Embryonic facial prominence (tissue), 1 donor: Measurements from ENCODE around the gene UXS1.

ENCODE experiments used
- DNase-seq: peaks from one replicate; pipeline ENCODE4 v3.0.0-alpha.2; 2016; ENCODE audit errors: extremely low spot score

The UXS1 gene

GRCh38 chr2:106189325-106189724, 4.8 kb downstream of the UXS1 start:
- no peak for DNase-seq

DNA sequence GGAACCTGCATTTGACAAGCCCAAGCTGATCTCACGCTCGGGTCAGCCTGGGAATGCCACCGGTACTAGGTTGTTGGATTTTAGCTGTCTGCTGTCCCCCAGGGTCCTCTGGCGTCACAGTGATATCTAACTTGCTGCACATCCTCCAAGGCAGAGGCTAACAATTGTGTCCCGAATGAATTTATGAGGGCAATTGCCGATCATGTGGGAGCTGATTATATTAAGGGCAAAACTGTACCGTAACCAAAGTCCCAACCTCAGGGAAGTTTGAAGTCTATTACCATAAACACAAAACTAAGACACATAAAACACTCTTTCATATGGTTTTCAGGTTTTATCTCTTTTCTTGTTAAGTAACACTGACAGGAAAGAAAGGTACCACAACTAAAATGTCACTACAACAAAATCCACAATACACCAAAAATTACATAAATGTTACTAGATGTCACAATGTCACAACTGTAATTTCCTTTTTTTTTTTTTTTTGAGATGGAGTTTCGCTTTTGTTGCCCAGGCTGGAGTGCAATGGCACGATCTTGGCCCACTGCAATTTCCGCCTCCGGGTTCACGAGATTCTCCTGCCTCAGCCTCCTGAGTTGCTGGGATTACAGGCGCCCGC, 6.7 kb downstream of the UXS1 start:
- no peak for DNase-seq

DNA sequence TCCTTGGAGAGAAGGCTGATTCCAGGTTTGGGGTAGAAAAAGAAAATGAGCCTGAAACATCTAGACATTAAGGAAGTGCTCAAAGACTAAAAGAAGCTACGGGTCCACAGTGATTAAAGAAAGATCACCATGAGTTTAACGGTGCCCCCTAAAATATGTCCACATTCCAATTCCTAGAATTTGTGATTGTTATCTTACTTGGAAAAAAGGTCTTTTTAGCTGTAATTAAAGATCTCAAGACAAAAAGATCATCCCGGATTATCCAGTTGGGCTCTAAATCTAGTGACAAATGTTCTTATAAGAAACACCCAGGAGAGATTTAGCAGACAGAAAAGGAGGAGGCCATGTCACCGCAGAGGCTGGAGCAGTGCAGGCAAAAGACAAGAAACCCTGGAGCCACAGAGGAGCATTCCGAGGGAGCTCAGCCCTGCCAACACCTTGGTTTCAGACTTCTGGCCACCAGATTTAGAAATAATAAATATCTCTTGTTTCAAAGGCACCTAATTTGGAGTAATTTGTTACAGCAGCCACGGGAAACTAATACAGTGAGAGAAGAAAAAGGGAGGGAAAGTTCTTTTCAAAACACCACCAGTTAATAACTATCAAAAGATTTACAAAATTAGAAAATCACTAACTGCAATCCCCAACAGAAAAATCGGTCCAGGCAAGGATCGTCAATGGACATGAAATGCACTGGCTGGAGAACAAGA, 8.5 kb downstream of the UXS1 start:
- no peak for DNase-seq

DNA sequence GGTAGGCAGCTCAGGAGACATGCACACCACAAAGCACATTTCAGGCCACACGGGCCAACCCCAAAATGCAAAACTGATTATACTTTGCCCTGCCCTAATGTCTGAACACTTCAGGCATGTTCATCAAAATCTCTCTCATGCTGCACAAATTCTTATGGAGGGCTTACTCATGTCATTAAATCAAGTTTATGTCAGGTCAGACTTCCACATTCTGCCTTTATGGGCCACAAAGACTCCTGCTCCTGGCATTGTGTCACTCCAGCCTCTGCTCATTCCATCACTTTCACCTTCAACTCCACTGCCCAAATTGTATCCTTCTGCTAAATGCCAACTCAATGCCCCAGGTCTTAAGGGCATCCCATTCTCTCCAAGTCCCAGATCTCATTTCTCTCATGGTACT, 9.2 kb downstream of the UXS1 start:
- no peak for DNase-seq

- DNase-seq: no peak
Observed at GRCh38 chr2:106184394-106184793, 9.7 kb downstream of the UXS1 start.

- DNase-seq: no peak
Observed at GRCh38 chr2:106183101-106183696, 10.9 kb downstream of the UXS1 start.

DNA sequence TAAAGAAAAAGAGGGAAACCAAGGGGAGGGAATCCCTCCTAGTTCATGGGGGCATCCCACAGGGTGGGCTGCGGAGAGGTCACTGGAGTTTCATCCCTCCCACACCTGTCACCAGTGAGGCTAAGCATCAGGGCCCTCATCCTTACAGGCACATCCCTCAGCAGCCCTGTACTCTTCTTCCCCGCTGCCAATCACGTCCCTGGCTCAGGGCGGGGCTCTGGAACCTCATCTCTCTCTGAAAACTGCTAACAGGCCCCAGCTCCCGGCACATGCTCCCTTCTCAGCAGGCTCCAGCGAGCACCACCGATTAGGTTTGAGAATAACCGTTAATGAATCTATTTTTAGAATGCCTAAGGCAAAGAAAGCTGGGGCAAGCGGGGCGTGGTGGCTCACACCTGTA, 13.0 kb downstream of the UXS1 start:
- DNase-seq: no peak

DNA sequence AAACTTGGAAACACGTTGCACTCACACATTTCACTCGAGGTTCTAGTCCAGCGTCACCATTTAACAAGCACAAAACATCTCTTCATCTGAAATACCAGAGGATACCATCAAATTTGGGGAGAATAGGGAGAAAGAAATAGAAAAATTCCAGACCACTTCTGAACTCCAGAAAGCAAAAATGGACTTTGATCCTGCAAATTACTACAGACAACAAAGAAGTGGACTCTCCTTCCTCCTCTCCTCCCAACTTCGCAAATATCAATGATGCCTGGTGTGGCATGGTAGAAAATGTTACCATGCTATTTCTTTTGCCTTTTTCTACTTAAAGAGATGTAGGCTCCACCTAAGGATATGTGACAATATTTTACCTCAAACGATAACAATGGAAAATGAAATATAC, 13.5 kb downstream of the UXS1 start:
- DNase-seq: no peak

GRCh38 chr2:106178716-106179115, 15.4 kb downstream of the UXS1 start:
- no peak for DNase-seq

GRCh38 chr2:106177581-106177980, 16.5 kb downstream of the UXS1 start:
- DNase-seq: no peak

- DNase-seq: no peak
Observed at GRCh38 chr2:106176446-106177099, 17.5 kb downstream of the UXS1 start.

- no peak for DNase-seq
Observed at GRCh38 chr2:106175086-106175850, 18.8 kb downstream of the UXS1 start.

DNA sequence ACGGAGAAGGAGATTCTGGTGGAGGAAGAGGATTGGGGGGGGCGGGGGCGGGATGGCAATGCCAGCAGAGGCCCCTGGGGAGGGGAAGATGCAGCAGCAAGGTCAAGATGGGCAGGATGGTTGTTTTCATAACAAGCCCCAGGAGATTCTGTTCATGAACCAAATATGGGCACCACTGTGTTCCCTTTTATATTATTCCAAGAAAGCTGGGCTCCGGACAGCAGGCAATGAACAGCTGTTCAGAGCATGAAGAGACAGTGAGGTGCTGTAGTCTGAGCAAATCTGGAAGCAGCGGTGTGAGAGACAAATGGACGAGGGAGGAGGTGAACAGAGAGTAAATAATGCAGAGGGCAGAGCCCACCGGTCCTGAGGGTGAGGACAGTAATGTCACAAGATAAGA, 20.0 kb downstream of the UXS1 start:
- DNase-seq: no peak

DNA sequence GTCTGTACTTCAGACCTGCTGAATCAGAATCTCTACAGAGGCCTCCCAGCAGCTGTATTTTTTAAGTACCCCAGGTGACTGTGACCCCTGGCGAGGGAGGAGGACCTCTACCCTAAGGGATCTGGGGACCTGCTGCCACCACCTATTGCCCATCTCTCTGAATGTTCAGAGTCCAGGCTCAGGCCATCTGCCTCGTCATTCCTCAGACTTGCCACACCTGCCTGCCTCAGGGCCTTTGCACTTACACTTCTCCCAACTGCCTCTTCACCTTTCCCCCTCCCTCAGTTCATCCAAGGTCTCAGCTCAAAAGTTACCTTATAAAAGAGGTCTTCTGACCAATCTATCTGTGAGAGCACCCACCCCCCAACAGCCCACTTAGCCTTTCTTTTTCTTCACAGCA, 21.5 kb downstream of the UXS1 start:
- no peak for DNase-seq

- DNase-seq: no peak
Observed at GRCh38 chr2:106168657-106169056, 25.4 kb downstream of the UXS1 start.

DNA sequence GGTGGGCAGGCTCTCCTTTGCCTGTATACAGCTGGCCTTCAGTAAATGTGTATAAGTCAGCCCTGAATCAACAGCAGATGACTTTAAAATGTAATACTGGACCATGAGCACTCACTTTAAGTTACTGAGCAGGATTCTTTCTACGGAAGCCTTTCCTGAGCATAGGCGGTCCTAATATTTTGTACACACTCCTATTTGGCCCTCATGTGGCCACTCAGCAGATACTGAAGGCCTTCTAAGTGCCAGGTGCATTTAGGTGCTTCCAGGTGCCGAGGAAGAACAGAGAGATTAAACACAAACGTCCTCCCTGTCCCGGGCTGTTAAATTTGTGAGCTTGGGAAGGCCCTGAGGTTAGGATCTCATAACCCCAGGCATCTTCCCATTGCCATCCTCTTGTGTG, 27.0 kb downstream of the UXS1 start:
- no peak for DNase-seq

DNA sequence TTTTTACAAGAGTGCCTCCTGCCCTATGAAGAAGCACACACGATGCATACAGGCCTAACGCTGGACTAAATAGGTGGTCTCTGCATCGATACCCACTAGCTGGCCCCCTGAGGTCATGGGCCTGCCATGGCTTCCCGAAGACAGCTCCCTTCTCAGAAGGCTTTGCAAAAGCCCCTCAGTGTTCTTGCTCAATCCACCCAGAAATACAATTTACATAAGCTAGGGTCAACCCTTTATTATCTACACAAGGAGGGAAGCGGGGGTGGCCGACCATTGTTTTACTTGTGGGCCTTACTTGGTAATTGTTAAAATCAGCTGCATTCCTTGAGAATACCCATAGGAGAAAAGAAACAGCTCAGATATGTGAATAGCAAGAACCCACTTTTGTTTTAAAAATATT, 28.5 kb downstream of the UXS1 start:
- no peak for DNase-seq

GRCh38 chr2:106165029-106165428, 29.1 kb downstream of the UXS1 start:
- no peak for DNase-seq

- DNase-seq: no peak
Observed at GRCh38 chr2:106163948-106164545, 30.1 kb downstream of the UXS1 start.

GRCh38 chr2:106161938-106162820, 31.9 kb downstream of the UXS1 start:
- DNase-seq: no peak

- no peak for DNase-seq
Observed at GRCh38 chr2:106161341-106161740, 32.8 kb downstream of the UXS1 start.
